ENCODE results near the gene HSD17B2. TPM values are rescaled to one million over a fixed set of nuclear protein-coding genes. Genes with fewer than 3 reads are reported as not detected.

HSD17B2 gene
- total and polyA plus RNA-seq, 9 donors = 0.12 to 4.5 (median 0.59) TPM; not detected in 4

- WGBS, 3 donors = 78 to 81% (median 78%) methylated on average over 5 of the region's 5 CpGs
- H3K36me3 ChIP-seq = no peaks in the 10 kb centered on the region
- H3K4me3 ChIP-seq = no peak overlapping the region
- TF ChIP-seq CTCF (IDR thresholded peaks at IDR 0.05) (no peak), POLR2A (IDR thresholded peaks at IDR 0.05) (no peak), EP300 (IDR thresholded peaks at IDR 0.05) (no peak)
- no peaks in the 10 kb centered on the region for H3K27me3 ChIP-seq
- H3K4me1 ChIP-seq (ENCODE audit: insufficient read depth) = no peaks in the 10 kb centered on the region
- H3K9me3 ChIP-seq = no peaks in the 10 kb centered on the region
- no peak overlapping the region for H3K27ac ChIP-seq
- no peak for DNase-seq
- intact Hi-C loops (cut with DNase I) = no loop called here
These were observed 15.0 kb upstream of the HSD17B2 start for GRCh38 chr16:82020051-82020450.

- no peak for TF ChIP-seq POLR2A (IDR thresholded peaks at IDR 0.05)
- no peak for TF ChIP-seq EP300 (IDR thresholded peaks at IDR 0.05)
- TF ChIP-seq CTCF (IDR thresholded peaks at IDR 0.05) = no peak
- H3K9me3 ChIP-seq = no peaks in the 10 kb centered on the region
- DNase-seq = no peak
- H3K27ac ChIP-seq = no peak overlapping the region
- no peaks in the 10 kb centered on the region for H3K4me1 ChIP-seq (ENCODE audit: insufficient read depth)
- H3K27me3 ChIP-seq = no peaks in the 10 kb centered on the region
- WGBS, 3 donors = 77 to 89% (median 80%) methylated on average over 7 of the region's 7 CpGs
- H3K4me3 ChIP-seq = no peak overlapping the region
- intact Hi-C loops (cut with DNase I) = no loop called here
- H3K36me3 ChIP-seq = no peaks in the 10 kb centered on the region
These were observed 11.8 kb upstream of the HSD17B2 start for GRCh38 chr16:82023206-82023605.

GRCh38 chr16:82024316-82024715 lies 10.7 kb upstream of the HSD17B2 start:
- Histone ChIP-seq H3K27ac (no peak overlapping the region), H3K36me3 (no peaks in the 10 kb centered on the region), H3K4me3 (no peak overlapping the region), H3K4me1 (ENCODE audit: insufficient read depth) (no peaks in the 10 kb centered on the region), H3K9me3 (no peaks in the 10 kb centered on the region), H3K27me3 (no peaks in the 10 kb centered on the region)
- intact Hi-C loops (cut with DNase I) = no loop called here
- WGBS, 3 donors = 96 to 100% (median 96%) methylated on average over 1 of the region's 1 CpG
- DNase-seq = no peak
- TF ChIP-seq CTCF (IDR thresholded peaks at IDR 0.05) (no peak), EP300 (IDR thresholded peaks at IDR 0.05) (no peak), POLR2A (IDR thresholded peaks at IDR 0.05) (no peak)

GRCh38 chr16:82024883-82025282 lies 10.2 kb upstream of the HSD17B2 start:
- no peak for TF ChIP-seq EP300 (IDR thresholded peaks at IDR 0.05)
- no peak for TF ChIP-seq POLR2A (IDR thresholded peaks at IDR 0.05)
- no peaks in the 10 kb centered on the region for H3K9me3 ChIP-seq
- no peak for DNase-seq
- no peak overlapping the region for H3K27ac ChIP-seq
- intact Hi-C loops (cut with DNase I) = no loop called here
- H3K4me1 ChIP-seq (ENCODE audit: insufficient read depth) = no peaks in the 10 kb centered on the region
- whole genome bisulfite sequencing, 3 donors = 78 to 86% (median 81%) methylated on average over 4 of the region's 4 CpGs
- H3K27me3 ChIP-seq = no peaks in the 10 kb centered on the region
- no peak overlapping the region for H3K4me3 ChIP-seq
- no peaks in the 10 kb centered on the region for H3K36me3 ChIP-seq

- no peak overlapping the region for H3K27ac ChIP-seq
- intact Hi-C loops (cut with DNase I) = no loop called here
- no peaks in the 10 kb centered on the region for H3K9me3 ChIP-seq
- no peak overlapping the region for H3K4me3 ChIP-seq
- H3K36me3 ChIP-seq = no peaks in the 10 kb centered on the region
- no peaks in the 10 kb centered on the region for H3K4me1 ChIP-seq (ENCODE audit: insufficient read depth)
- TF ChIP-seq POLR2A (IDR thresholded peaks at IDR 0.05) = no peak
- no peak for TF ChIP-seq EP300 (IDR thresholded peaks at IDR 0.05)
- TF ChIP-seq CTCF (IDR thresholded peaks at IDR 0.05) = no peak
- no peaks in the 10 kb centered on the region for H3K27me3 ChIP-seq
- 69 to 75% (median 74%) methylated on average over 7 of the region's 7 CpGs for WGBS, 3 donors
- no peak for DNase-seq
These were observed 7.4 kb upstream of the HSD17B2 start for GRCh38 chr16:82027629-82028064.
